Right lung (tissue), 5 donors: ENCODE results near the gene CLCN7. TPM values are rescaled to one million over a fixed set of nuclear protein-coding genes. Genes with fewer than 3 reads are reported as not detected.

Source experiments
- DNase-seq, 2 donors: peaks; one replicate each; pipeline ENCODE4 v3.0.0-alpha.2; 2013
- polyA plus RNA-seq, 5 donors: library from polyadenylated mRNA; unstranded; fragments of 120-200 nt; gene quantifications; one replicate each; pipeline versions ENCODE4 v1.2.1 to v1.2.3, GENCODE V29; 2013; ENCODE audit warnings: inconsistent platforms in 1 of 5, low replicate concordance in 1 of 5; ENCODE audit not compliant: insufficient read length in 5 of 5, insufficient read depth in 1 of 5

Gene CLCN7
- polyA plus RNA-seq, 5 donors = 21.5 to 42.1 (median 28.5) TPM

DNA sequence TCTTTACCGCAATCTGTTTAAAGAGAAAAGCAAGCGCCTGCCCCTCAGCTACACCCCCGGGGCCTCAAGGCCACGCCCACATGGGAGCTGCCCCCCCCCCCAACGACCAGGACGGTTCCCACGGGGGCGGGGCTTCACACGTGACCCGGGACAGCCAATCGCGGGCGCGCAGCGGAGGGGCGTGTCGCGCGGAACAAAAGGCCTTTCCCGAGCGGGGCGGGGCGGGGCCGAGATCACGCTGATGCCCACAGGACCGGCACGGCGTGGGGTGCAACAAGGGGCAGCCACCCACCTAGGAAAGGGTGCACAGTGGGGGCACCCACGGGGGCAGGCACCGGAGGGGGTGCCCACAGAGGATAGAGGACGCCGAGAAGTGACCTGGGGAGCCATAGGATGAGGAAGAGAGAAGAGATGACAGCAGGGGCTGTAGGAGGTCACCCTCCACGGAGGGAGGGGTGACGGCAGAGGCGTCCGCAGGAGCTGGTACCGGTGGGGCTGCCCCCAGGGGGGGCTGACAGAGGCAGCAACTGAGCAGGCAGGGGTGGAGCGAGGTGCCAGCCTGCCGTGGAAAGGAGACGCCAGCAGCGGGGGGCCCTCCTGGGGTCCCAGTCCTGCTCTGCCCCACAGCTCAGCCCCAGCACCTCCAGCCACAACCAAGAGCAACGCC, 66.5 kb downstream of the CLCN7 start:
- DNase-seq = peak; percentile 88 to 90

DNA sequence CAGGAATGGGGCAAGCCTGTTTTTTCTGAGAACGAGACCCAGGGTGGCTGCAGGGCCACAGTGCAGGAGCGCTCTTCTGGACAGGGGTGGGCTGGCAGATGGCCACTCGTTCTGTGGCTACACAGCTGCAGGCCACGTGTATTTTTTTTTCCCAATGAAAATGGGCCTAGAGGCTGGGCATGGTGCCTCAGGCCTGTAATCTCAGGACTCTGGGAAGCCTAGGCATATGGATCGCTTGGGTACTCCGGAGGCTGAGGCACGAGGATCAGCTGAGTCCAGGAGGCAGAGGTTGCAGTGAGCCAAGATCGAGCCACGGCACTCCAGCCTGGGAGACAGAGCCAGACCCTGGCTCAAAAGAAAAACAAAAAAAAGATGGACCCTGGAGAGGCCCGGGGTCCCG, 67.1 kb downstream of the CLCN7 start:
- DNase-seq = no peak

DNA sequence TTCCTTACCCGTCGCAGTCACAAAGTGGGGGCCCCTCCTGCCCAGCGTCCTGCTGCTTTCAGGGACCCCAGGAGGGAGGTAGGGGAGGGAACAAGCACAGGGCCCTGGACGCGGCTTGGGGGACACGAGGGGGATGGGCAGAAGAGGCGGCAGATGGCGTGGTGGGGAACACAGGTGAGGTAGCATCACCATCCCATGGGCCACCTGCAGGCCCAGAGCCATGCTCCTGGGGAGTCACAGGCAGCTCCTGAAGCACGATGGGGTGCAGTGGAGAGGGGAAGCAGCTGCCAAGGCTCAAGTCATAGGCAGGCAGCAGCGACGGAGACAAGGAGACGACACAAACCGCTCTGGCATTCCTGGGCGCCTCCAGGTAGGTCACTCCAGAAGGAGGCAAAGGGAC, 71.1 kb downstream of the CLCN7 start:
- DNase-seq = no peak

GRCh38 chr16:1403036-1403435, 71.8 kb downstream of the CLCN7 start:
- DNase-seq = no peak

DNA sequence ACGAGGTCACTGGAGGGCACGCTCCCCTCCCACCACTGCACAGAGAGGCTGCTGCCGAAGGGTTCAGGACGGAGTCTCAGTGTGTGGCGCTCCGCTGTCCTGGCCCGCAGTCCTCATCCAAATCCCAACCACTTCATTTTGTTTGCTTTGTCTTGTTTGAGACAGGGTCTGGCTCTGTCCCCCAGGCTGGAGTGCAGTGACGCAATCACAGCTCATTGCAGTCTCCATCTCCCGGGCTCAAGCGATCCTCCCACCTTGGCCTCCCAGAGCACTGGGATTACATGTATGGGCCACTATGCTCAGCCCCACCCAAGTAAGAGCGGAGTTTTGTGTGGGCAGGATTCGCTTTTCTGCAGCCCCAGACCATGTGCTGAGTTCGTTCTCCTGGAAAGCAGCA, 73.1 kb downstream of the CLCN7 start:
- no peak for DNase-seq

- no peak for DNase-seq
Measured at GRCh38 chr16:1401061-1401757, 73.6 kb downstream of the CLCN7 start.

DNA sequence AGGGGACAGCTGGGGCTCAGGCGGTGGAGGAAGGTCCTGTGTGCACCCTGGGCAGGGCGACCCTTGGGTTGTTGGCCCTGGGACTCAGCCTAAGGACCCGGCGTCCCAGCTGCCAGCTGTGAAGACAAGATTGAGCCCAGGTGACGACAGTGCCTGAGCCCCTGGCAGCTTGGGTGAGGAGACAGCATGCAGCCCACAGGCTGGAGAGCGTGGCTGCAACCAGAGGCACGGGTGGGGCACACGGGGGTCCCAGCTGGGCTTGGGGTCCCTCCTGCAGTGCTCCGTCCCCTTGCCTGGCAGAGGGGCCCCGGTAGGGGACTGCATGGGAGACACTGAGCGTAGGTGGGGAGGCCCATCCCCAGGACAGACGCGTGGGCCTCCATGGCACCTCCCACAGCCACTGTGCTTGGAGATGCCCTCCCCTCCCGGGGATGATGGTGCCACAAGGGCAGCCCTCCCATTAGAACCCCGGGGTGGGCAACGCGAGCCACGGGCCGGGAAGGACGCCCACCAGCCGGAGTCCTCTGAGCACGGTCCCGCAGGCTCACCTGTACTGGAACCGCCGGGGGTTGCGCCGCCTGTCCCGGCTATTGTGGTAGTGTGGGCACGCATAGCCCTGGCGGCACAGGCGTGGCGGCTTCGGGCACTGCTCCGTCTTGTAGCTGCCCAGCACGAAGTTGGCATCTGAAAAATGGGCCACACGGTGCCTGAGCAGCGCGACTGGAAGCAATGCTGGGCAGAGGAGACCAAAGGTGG, 75.8 kb downstream of the CLCN7 start:
- DNase-seq = no peak

DNA sequence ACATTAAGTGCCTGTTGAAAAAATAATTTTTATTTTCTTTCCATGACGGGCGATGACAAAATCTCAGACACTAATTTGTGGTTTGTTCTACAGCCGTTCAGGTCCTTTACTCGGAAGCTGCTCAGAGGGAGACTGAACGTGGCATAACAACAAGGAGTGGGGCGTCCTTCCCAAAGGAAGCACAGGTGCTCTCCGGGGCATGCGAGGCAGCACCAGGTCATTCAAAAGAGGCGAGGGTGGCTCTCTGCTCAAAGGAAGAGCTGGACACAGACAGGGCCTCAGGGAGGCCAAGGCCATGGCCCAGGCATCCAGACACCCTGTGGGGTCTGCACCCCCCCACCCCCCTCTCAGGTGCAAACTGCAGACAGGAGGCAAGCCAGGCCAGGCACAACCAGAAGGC, 76.5 kb downstream of the CLCN7 start:
- no peak for DNase-seq

- DNase-seq = no peak
Measured at GRCh38 chr16:1397779-1398178, 77.0 kb downstream of the CLCN7 start.

GRCh38 chr16:1395444-1396031, 79.3 kb downstream of the CLCN7 start:
- no peak for DNase-seq

Other genes starting within 250 kb of the CLCN7 start
- under 1 TPM in 4 of 5 donors, not detected in 1; 0.29 to 0.60 (median 0.37) TPM for gene TPSG1, start 249.8 kb downstream of the CLCN7 start, polyA plus RNA-seq
- gene TPSB2, start 244.8 kb downstream of the CLCN7 start, polyA plus RNA-seq = under 1 TPM in 3 of 5 donors, not detected in 2; 0.13 to 0.19 (median 0.19) TPM
- under 1 TPM in 1 of 5 donors, not detected in 4; 0.27 TPM for gene TPSAB1, start 234.3 kb downstream of the CLCN7 start, polyA plus RNA-seq
- gene TPSD1, start 219.0 kb downstream of the CLCN7 start, polyA plus RNA-seq = under 1 TPM in 1 of 5 donors, not detected in 4; 0.15 TPM
- 100 to 1,000 TPM; 148 to 169 (median 160) TPM for gene UBE2I, start 165.4 kb downstream of the CLCN7 start, polyA plus RNA-seq
- 1 to 10 TPM; 2.2 to 6.9 (median 4.2) TPM for gene BAIAP3, start 141.4 kb downstream of the CLCN7 start, polyA plus RNA-seq
- gene TSR3, start 123.2 kb downstream of the CLCN7 start, polyA plus RNA-seq = 10 to 100 TPM; 30.4 to 68.5 (median 42.7) TPM
- 10 to 100 TPM; 28.2 to 56.6 (median 45.1) TPM for gene GNPTG, start 123.1 kb downstream of the CLCN7 start, polyA plus RNA-seq
- gene UNKL, start 60.3 kb downstream of the CLCN7 start, polyA plus RNA-seq = 10 to 100 TPM; 16.5 to 25.1 (median 19.0) TPM
- gene UQCC4, start 54.3 kb downstream of the CLCN7 start, polyA plus RNA-seq = 10 to 100 TPM; 10.7 to 16.2 (median 12.1) TPM
- 1 to 10 TPM in 4 of 5 donors, under 1 TPM in 1; 0.81 to 3.6 (median 3.2) TPM for gene PERCC1, start 44.0 kb downstream of the CLCN7 start, polyA plus RNA-seq
- gene CCDC154, start 30.5 kb downstream of the CLCN7 start, polyA plus RNA-seq = 1 to 10 TPM; 4.0 to 10.0 (median 9.4) TPM
- under 1 TPM in 2 of 5 donors, not detected in 3; 0.15 to 0.18 TPM for gene PTX4, start 13.9 kb upstream of the CLCN7 start, polyA plus RNA-seq
- 10 to 100 TPM; 18.0 to 51.4 (median 35.5) TPM for gene TELO2, start 18.3 kb upstream of the CLCN7 start, polyA plus RNA-seq
- gene TMEM204, start 58.6 kb upstream of the CLCN7 start, polyA plus RNA-seq = 10 to 100 TPM; 15.3 to 25.1 (median 17.9) TPM
- gene IFT140, start 137.0 kb upstream of the CLCN7 start, polyA plus RNA-seq = 10 to 100 TPM; 26.8 to 36.6 (median 28.8) TPM
- 10 to 100 TPM; 19.7 to 27.7 (median 24.5) TPM for gene CRAMP1, start 137.3 kb upstream of the CLCN7 start, polyA plus RNA-seq
- gene JPT2, start 203.3 kb upstream of the CLCN7 start, polyA plus RNA-seq = 10 to 100 TPM; 64.2 to 77.3 (median 73.7) TPM
- gene MAPK8IP3, start 231.2 kb upstream of the CLCN7 start, polyA plus RNA-seq = 10 to 100 TPM; 45.3 to 74.0 (median 61.9) TPM